ENCODE results near the gene ARV1.
"Not testable (repeated sequence)": the region's sequence is repeated elsewhere in the genome, so short reads cannot be mapped to it uniquely, and the experiment has no call there.

The ARV1 gene

DNA sequence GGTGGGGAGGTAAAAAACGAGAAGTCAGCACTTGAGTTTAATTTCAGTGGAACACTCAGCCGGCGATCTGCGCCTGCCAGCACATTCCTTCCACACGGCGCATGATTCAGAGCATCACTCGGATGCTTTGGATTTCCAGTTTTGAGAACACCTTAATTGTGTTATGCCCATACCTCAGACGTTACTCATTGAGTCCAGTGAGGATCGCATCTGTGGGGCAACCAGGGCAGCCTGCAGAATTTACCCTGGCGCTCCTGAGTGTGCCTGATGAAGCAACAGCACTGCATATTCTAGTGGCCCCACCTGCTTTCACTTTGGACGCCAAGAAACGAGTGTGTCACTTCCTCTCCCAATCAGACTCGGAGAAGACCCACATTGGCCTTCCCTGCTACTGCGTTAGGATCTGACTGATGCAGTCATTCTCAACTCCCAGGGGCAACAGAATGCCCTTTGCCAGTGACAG lies 41.3 kb downstream of the ARV1 start:
- no peak for DNase-seq

DNA sequence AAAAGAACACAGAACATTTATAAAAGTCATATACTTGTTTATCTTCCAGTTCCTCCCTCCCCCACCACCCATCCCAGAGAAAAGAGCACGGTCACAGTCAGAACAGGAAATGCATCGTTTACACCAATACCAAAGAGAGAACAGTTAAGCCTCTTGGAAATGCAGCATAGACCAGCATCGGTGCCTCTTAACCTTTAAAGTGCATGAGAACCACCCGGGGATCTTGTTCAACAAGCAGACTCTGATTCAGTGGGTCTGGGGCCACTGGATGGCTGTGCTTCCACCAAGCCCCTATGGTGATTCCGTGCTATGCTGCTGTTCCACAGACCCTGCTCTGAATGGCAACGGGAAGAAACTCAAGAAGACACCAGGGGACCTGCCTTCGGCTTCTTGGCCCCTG lies 41.9 kb downstream of the ARV1 start:
- DNase-seq, result no peak

DNA sequence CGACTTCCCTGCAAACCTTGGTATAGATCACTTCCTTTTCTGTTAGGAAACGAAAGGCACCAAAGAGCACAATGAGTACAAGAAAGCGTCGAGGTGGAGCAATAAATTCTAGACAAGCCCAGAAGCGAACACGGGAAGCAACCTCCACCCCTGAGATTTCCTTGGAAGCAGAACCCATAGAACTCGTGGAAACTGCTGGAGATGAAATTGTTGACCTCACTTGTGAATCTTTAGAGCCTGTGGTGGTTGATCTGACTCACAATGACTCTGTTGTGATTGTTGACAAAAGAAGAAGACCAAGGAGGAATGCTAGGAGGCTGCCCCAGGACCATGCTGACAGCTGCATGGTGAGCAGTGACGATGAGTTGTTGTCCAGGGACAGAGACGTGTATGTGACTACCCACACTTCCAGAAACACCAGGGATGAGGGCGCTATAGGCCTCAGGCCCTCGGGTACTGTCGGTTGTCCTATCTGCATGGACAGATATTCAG lies 42.7 kb downstream of the ARV1 start:
- DNase-seq, result no peak

GRCh38 chr1:231022543-231022942 lies 43.6 kb downstream of the ARV1 start:
- not testable (repeated sequence) for DNase-seq

GRCh38 chr1:231023150-231023549 lies 44.3 kb downstream of the ARV1 start:
- no peak for DNase-seq

- DNase-seq, result no peak
Measured at GRCh38 chr1:231026576-231026975, 47.7 kb downstream of the ARV1 start.

DNA sequence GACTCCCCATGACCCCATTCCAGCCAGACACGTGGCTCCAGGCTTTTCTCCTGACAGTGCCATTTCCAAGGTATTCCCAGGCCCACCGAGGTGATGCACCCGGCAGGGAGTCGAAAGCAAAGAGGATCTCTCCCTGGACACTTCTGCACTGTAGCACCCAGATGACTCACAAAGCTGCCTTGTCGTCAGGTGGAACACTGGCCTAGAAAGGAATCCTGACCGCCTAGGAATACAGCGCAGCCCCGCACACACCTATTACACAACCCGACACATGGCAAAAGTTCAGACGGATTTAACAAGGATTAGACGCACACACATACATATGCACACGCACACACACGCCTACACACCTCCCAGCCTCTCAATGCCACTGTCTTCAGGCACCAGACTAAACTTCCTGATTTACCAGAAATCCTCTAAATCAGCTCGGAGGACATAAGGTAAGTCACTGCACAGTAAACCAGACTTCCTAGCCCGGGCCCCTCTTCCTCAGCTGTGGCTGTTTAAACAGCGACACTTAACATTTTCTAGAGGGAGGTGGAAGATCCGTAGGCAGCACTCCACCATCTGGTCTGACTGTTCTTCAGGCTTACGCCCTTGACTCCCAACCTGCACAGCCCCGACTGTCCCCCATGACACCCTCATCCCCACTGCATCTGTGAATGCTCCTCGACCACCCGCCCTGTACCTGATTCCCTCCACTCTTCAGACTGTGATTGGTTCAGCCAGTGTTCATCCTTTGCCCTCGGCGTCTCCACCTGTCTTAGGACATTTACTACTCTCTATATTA lies 48.4 kb downstream of the ARV1 start:
- DNase-seq, result no peak

DNA sequence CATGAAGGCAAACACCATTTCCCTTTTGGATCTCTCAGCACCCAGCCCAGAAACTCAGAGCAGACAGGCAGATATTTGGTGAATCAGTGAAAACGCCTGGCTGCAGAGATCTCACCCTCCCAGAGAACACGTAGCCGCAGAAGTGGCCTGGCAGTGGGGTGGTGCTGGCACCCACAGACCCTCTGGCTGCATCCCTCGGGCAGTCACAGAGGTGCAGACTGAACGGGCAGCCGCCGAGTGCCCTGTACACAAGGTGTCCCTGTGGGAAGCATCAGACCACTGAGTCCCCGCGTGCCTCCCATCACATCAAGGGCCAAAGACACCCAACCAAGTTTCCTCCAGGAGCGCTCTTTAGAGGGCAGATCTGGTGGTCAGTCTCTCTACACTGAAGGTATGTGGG lies 49.1 kb downstream of the ARV1 start:
- DNase-seq, result no peak

DNA sequence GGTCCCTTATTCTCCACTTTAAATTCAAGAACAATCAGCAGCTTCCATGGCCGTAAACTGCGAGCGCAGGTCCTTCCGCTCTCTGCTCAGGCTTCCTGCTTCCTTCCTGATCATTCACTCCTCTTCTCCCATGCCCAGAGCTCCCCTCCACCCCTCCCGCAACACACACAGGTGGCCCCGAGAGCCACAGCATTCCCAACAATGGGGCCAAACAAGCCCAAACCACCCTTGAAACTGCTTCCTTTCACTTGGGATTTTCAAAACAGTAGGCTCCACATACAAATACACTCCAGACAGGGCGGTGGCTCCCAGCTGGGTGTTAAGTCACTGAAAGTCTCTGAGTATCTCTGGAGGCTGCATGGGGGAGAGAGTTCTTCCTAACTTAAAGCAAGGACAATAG lies 49.8 kb downstream of the ARV1 start:
- DNase-seq, result no peak

DNA sequence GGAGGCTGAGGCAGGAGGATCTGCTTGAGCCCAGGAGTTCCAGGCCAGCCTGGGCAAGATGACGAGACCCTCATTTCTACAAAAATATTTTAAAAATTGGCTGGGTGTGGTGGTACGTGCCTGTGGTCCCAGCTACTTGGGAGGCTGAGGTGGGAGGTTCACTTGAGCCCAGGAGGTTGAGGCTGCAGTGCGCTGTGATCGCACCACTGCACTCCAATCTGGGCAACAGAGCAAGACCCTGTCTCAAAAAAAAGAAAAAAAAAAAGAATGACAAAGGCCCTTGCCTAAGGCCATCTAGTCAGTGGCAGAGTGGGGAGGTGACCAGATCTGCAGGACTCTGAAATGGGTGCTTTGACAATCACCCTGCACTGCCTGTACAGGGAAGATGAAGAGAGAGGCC lies 50.4 kb downstream of the ARV1 start:
- not testable (repeated sequence) for DNase-seq

DNA sequence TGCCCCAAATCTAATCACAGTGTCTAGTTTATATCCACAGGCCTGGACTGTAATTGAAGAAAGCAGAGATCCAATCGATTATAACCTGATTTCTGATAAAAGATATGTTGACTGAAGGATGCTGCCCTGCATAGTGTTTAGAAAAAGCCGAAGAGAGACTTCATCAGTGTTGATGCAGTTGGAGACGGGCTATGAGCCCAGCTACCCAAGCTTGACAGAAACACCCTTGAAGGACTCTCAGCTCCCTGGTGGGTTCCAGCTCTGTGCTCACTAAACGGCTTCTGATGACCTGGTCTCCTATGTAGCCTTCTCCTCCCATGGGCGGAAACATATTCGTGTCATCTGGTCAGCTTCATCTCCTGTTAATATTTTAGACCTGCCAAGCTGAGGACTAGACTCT lies 50.9 kb downstream of the ARV1 start:
- no peak for DNase-seq

GRCh38 chr1:231032963-231033362 lies 54.1 kb downstream of the ARV1 start:
- DNase-seq, result no peak

GRCh38 chr1:231035799-231036198 lies 56.9 kb downstream of the ARV1 start:
- DNase-seq, result no peak

DNA sequence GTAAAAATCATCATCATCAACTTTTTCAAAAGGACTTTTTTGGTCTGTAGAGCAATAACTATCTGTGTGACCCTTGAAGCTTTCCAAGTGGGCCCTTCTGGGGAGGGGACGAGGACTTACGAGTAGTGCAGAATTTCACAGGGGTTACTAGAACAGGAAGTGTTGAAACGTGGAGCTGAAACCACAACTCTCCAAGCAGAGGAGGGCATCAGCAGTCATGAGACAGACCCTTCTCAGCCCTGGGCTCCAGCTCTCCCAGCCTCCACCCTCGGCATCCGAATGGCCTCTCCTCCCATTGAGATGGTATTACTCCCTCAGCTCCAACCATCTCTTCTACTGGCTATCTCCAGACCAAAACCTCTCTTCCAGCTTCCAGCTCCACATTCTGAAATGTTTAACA lies 57.5 kb downstream of the ARV1 start:
- DNase-seq, result no peak

- no peak for DNase-seq
Measured at GRCh38 chr1:231037585-231038517, 59.0 kb downstream of the ARV1 start.

GRCh38 chr1:231039161-231040018 lies 60.5 kb downstream of the ARV1 start:
- DNase-seq, result peak; percentile 36

DNA sequence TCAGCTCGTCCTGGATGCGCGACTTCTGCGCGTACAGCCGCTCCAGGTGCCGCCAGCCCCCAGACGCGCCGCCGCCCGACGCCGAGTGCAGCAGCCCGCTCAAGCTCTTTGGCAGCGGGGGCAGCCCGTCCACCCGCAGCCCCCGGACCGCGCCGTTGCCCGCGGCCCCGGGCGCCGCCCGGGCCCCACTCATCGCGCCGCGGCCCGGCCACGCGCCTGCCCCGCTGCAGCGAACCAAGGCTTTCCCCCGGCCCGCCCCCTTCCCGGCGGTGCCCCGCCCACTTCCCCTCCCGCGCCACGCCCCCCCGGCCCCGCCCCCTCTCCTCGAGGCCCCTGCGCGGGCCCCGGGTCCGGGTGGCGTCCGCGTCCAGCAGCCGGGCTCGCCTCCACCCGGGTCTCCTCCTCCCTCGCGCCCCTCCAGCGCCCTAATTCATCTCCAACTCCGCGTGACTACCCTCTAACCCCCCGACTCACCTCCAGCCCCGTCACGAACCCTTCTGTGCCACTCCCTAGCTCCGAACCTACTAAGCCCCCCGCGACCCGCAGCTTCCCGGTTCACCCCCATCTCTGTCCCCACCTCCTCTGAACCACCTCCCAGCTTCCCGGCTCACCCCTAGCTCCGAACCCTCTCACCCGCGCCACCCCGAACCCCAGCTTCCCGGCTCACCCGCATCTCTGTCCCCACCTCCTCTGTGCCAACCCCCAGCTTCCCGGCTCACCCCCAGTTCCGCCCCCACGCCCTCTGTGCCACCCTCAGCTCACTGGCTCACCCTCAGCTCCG lies 61.3 kb downstream of the ARV1 start, which contains the start of gene FAM89A:
FAM89A (minus strand) TSS at position 236 of the 781 bp plus-strand sequence; CDS start at position 193, 43 bp downstream.
- peak; percentile 56 for DNase-seq

DNA sequence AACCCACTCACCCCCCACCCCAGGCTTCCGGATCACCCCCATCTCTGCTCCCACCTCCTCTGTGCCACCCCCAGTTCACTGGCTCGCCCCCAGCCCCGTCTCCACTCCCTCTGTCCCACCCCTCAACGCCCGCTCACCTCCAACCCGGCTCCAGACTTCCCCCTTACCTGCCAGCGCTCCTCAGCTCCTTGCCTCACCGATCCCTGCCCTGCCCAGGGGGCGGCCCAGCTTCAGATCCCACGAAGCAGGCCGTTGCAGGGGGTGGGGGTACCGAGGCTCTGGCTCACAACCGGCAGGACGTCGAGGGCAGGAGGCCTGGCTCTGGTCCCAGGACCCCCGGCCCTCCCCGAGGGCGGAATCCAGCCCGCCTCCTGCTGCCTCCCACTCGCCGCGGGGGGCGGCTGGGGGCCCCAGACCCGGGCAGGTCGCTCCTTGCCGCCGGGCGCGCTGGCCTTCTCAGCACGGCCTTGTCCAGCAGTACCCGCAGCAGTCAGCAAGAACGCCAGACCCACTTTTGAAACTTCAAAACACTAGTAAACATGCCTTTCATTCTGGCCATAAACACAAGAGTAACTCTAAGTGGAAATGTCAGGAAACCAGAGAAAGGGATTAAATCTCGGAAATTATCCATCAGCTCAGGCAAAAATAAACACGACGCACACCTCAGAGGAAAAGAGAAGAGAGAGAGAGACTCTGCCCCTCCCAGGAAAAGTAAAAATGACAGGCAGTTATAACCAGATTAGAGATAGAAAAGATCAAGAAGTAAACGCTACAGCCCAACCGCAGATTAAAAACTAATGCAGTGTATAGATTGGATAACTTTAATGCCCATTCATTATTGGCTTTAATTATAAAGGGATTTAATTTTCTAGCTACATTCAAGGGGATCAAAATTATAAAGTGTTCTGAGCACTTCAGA lies 62.2 kb downstream of the ARV1 start:
- DNase-seq, result no peak

DNA sequence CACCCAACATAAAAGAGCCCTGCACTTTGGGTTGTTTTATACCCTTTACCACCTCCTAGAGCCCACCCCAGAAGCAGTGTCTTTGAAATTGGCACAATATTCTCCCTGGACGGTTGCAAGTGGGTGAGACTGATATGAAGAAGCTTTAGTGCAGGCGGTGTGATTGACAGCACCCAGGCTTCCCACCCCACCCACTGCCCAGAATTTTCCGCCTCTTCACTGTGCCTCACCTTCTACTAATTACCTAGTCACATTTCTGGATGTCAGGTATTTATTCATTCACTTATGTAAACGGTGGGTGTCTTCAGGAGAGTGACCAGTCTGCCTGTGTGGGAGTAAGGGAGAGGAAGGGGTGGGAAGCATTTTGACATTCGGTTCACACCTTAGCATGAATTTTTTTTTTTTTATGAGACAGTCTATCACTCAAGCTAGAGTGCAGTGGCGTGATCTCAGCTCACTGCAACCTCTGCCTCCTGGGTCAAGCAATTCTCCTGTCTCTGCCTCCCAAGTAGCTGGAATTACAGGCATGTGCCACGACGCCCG lies 62.9 kb downstream of the ARV1 start:
- DNase-seq, result no peak

DNA sequence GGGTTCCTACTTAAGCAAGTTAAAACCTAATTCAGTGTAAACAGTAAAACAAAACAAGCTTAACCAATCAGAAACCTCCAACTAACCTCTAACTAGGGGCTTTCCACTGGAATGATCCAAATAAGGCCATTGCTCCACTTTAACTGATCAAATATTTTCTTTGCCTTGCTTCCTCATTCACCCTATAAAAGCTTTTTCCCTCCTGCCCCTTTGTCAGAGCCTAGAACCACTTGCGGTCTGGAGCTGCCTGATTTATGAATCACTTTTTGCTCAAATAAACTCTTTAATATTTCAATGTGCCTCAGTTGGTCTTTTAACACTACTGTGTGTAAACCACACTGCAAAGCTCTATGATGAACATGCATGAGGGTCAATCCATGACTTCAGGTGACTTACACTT lies 65.7 kb downstream of the ARV1 start:
- DNase-seq, result no peak
